Liver (tissue), 3 donors: ENCODE measurements around the gene PASK.

Experiments used
- GABPA ChIP-seq, 2 donors: IDR thresholded peaks in 1 of 2; conservative IDR thresholded peaks in 1 of 2; 2 replicates each; pipeline ENCODE4 v1.6.1; 2016; ENCODE audit warnings: antibody characterized with exemption in 2 of 2, mild to moderate bottlenecking in 1 of 2, moderate library complexity in 1 of 2
- JUND ChIP-seq, 2 donors: IDR thresholded peaks; 2 replicates each; pipeline ENCODE4 v1.6.1; 2016; ENCODE audit warnings: antibody characterized with exemption in 2 of 2
- NR2F2 ChIP-seq: IDR thresholded peaks from 2 replicates; pipeline ENCODE4 v1.6.1; 2016; ENCODE audit warnings: antibody characterized with exemption
- RAD21 ChIP-seq, 2 donors: IDR thresholded peaks; 2 replicates each; pipeline ENCODE4 v1.6.1; 2016; ENCODE audit warnings: antibody characterized with exemption in 2 of 2, mild to moderate bottlenecking in 2 of 2
- RXRA ChIP-seq, 2 donors: IDR thresholded peaks; 2 replicates each; pipeline ENCODE4 v1.6.1; 2017 to 2018; ENCODE audit warnings: antibody characterized with exemption in 2 of 2, mild to moderate bottlenecking in 1 of 2
- TAF1 ChIP-seq: conservative IDR thresholded peaks from 2 replicates; pipeline ENCODE4 v1.6.1; 2016; ENCODE audit warnings: antibody characterized with exemption, mild to moderate bottlenecking
- YY1 ChIP-seq: IDR thresholded peaks from 2 replicates; pipeline ENCODE4 v1.6.1; 2016; ENCODE audit warnings: antibody characterized with exemption, mild to moderate bottlenecking
- TF ChIP-seq, protein P1 (sequence below): fragments of 150-350 bp; IDR thresholded peaks from 2 replicates; pipeline ENCODE4 v1.5.1; 2017; ENCODE audit warnings: improper control_type of control experiment, low read depth, low read length; ENCODE audit not compliant: missing input control
- donor health status: healthy.
- donor health status: healthy.

DNA sequence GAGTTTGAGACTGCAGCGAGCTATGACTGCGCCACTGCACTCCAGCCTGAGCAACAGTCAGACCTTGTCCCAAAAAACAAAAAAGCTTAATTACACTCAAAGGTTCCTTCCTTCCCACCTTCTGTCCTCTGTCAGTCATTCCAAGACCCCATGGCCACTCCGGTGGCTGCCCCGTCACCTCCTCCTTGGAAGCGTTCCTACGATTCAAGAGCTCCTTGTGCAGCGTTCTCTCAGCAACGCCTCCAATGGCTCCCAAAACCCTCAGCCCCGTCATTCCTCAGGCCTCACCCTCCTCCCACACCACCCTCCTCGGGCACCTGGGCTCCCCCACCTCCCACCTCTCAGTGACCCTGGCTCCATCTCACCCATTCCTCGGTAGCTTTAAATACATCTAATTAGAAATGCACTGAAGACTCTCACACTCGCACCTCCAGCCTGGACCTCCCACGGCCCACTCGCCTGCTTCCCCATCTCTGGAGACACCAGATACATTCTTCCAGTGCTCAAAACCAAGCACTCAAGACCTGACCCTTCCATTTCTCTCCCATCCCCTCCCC lies 8.0 kb downstream of the PASK start:
- no peak for TF ChIP-seq RAD21 (IDR thresholded peaks at IDR 0.05)
- TF ChIP-seq RXRA (IDR thresholded peaks at IDR 0.05) = no peak
- TF ChIP-seq, protein P1, sequence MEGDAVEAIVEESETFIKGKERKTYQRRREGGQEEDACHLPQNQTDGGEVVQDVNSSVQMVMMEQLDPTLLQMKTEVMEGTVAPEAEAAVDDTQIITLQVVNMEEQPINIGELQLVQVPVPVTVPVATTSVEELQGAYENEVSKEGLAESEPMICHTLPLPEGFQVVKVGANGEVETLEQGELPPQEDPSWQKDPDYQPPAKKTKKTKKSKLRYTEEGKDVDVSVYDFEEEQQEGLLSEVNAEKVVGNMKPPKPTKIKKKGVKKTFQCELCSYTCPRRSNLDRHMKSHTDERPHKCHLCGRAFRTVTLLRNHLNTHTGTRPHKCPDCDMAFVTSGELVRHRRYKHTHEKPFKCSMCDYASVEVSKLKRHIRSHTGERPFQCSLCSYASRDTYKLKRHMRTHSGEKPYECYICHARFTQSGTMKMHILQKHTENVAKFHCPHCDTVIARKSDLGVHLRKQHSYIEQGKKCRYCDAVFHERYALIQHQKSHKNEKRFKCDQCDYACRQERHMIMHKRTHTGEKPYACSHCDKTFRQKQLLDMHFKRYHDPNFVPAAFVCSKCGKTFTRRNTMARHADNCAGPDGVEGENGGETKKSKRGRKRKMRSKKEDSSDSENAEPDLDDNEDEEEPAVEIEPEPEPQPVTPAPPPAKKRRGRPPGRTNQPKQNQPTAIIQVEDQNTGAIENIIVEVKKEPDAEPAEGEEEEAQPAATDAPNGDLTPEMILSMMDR = no peak
- TF ChIP-seq NR2F2 = no peak
- no peak for TF ChIP-seq GABPA (IDR thresholded peaks at IDR 0.05 in 1 of 2, conservative IDR thresholded peaks at IDR 0.05 in 1 of 2)
- TF ChIP-seq YY1 = no peak
- TF ChIP-seq TAF1 = no peak
- no peak for TF ChIP-seq JUND (IDR thresholded peaks at IDR 0.05)
